GM12864 (cell line): ENCODE results near the gene SETD4.

Experiments
- DNase-seq: peaks from one replicate; pipeline ENCODE4 v3.0.0-alpha.2; 2011; ENCODE audit warnings: low read depth
- H3K4me3 ChIP-seq: 2 replicates; pipeline ENCODE4 v1.5.1; 2011; ENCODE audit warnings: mild to moderate bottlenecking, low read depth, low read length, control low read depth
- TF ChIP-seq, protein P1 (sequence below): IDR thresholded peaks from 2 replicates; pipeline ENCODE4 v1.5.1; 2011; ENCODE audit warnings: low read depth, mild to moderate bottlenecking, moderate library complexity, low read length, control low read depth, inconsistent platforms; ENCODE audit errors: missing control alignments

Gene SETD4

DNA sequence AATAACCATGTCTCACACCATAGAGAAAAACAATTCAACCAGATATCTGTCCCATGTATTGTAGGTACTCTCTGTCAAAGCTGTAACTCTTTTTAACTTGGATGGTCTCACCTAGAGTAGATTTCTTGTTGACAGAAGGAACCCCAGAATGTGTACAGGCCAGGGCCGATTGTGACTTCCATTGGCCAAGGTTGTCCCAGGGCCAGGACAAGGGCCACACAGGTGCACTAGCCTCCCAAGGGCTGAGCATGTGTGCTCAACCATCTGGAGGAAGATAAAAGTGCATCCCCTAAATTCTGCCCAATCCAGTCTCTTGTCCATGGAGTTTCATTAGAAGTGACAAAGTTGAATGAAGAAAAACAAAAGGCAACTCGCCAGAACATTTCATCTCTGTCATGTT, 51.8 kb downstream of the SETD4 start:
- TF ChIP-seq, protein P1, sequence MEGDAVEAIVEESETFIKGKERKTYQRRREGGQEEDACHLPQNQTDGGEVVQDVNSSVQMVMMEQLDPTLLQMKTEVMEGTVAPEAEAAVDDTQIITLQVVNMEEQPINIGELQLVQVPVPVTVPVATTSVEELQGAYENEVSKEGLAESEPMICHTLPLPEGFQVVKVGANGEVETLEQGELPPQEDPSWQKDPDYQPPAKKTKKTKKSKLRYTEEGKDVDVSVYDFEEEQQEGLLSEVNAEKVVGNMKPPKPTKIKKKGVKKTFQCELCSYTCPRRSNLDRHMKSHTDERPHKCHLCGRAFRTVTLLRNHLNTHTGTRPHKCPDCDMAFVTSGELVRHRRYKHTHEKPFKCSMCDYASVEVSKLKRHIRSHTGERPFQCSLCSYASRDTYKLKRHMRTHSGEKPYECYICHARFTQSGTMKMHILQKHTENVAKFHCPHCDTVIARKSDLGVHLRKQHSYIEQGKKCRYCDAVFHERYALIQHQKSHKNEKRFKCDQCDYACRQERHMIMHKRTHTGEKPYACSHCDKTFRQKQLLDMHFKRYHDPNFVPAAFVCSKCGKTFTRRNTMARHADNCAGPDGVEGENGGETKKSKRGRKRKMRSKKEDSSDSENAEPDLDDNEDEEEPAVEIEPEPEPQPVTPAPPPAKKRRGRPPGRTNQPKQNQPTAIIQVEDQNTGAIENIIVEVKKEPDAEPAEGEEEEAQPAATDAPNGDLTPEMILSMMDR: no peak
- no peak for DNase-seq
- no peak overlapping the region for H3K4me3 ChIP-seq

DNA sequence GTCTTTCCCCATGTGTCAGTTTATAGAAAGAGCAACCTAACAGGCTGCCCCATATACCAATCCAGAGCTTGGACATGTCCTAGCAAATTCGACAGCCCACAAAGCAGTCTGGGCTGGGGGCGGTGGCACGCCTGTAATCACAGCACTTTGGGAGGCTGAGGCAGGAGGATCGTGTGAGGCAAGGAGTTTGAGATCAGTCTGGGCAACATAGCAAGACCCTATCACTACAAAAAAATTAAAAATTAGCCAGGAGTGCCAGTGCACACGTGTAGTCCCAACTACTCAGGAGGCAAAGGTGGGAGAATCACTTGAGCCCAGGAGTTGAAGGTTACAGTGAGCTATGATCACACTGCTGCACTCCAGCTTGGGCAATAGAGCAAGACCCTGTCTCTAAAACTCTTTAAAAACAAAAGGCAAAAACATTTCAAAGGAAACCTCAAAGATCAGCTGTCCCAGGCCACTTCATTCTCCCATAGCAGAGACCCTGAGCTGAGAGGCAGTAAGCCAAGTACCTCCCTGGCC, 54.4 kb downstream of the SETD4 start:
- DNase-seq: no peak
- H3K4me3 ChIP-seq: no peak overlapping the region
- TF ChIP-seq, protein P1: no peak

DNA sequence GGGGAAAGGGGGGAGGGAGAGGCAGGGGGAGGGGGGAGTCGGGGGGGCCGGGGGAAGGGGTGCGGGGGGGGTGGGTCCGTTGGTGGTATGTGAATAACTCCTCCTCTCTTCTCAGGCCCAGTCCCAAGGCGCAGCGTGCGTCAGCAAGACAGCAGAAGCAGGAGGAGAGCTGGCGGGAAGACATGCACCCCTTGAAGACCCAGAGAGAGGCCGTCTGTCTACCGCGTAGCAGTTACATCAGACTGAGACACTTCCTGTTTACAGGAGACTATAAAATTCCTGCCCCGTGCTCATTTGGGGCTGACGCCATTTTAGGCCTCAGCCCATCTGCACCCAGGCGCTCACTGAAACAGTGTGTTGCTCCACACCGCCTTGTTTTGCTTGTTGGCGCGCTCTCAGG, 55.3 kb downstream of the SETD4 start:
- DNase-seq: no peak
- no peak overlapping the region for H3K4me3 ChIP-seq
- TF ChIP-seq, protein P1: no peak

DNA sequence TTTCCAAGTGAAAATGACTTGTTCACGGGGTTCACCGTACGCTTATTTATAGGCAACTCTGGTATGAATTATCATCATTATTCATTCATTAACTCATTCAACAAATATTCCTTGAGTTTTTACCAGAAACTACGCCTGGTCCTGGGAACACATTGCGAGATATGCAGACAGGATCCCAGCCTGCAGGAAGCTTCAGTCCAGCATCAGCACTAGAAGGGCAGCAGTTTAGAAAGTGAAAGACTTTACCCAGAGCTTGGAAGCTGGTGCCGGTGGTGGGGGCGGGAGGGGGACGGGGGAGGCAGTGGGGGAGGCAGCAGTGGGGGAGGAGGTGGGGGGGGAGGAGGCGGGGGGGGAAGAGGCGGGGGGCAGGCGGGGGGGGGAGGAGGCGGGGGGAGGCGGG, 55.9 kb downstream of the SETD4 start:
- DNase-seq: no peak
- TF ChIP-seq, protein P1: no peak
- H3K4me3 ChIP-seq: no peak overlapping the region

DNA sequence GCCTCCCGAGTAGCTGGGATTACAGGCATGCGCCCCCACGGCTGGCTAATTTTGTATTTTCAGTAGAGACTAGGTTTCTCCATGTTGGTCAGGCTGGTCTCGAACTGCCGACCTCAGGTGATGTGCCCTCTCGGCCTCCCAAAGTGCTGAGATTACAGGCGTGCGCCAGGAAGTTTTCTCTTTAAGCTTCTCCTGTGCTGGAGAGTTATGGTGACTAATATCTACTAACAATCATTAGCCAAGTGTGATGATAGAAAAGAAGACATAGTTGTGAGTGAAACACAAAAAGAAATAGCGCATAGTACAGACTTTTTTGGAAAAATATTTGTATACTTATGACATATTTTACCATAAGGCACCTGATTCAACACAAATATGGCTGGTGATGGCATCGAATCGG, 56.5 kb downstream of the SETD4 start:
- DNase-seq: no peak
- H3K4me3 ChIP-seq: no peak overlapping the region
- TF ChIP-seq, protein P1: no peak

DNA sequence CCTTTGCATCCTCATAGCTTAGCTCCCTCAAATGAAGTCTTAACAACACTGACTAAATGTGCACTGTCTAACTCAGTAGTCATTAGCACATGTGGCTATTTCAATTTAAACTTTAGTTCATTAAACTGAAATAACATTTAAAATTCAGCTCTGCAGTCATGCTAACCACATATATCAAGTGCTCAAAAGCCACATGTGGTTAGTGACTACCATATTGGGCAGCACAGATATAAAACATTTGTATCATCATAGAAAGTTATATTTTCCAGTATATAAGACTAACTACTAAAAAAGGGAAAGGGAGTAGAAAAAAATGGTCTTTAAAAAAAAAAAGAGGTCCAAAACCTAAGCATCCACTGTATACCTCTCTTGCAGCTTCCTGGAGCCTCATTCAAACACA, 64.1 kb downstream of the SETD4 start:
- no peak for DNase-seq

More for the DNA sequence above, 64.1 kb downstream of the SETD4 start:
- TF ChIP-seq, protein P1: no peak
- H3K4me3 ChIP-seq: no peak overlapping the region
